GM19025 (cell line): ENCODE data around the gene ERCC2.
"Not testable (repeated sequence)": the region's sequence is repeated elsewhere in the genome, so short reads cannot be mapped to it uniquely, and the experiment has no call there.

Experiments
- ATAC-seq: cut with Tn5 transposase; IDR thresholded peaks from one replicate; pipeline ENCODE4 v1.9.1; 2021; ENCODE audit warnings: mild to moderate bottlenecking, low read depth, moderate library complexity; ENCODE audit not compliant: unreplicated experiment

The ERCC2 gene

GRCh38 chr19:45340232-45340898 lies 30.0 kb downstream of the ERCC2 start, which contains the start of gene KLC3:
TSS of gene KLC3 (plus strand) at chr19:45340750. CDS start at chr19:45345542, 4,792 bp downstream.
- ATAC-seq: no peak

DNA sequence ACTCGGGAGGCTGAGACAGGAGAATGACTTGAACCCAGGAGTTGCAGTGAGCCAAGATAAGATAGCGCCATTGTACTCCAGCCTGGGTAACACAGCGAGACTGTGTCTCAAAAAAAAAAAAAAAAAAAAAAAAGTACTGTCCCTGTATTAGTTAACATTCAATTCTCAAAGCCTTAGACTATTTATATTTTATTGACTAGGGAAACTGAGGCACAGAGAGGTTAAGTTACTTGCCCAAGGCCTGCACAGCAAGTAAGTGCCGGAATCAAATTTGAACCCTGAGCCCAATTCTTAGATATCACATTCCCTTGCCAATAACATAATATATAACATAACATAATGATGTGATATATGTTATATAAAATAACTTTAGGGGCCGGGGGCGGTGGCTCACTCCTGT lies 30.7 kb downstream of the ERCC2 start:
- no peak for ATAC-seq

DNA sequence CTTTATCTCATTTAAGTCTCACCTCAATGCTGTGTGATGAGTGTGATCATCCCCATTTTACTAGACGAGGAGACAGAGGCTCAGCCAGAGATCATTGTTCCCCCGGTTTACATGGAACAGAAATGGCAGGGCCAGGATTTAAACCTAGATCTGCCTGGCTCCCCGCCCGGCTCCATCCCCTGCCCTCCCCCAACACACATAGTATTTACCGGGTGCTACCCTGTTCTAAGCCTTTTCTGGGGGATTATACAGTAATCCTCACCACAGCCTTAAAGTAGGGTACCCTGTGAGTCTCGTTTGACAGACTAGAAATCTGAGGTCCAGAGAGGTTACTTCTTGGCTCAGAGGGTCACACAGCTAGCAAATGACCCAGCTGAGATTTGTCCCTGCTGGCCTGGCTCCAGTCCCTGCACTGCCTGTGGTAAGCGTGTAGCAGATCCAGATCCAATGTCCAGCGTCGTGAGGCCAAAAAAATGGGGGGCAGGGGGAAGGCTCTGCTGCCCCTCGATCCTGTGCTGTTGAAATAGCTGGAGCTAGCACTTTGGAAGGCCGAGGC lies 33.6 kb downstream of the ERCC2 start:
- no peak for ATAC-seq

GRCh38 chr19:45334881-45335280 lies 35.5 kb downstream of the ERCC2 start:
- not testable (repeated sequence) for ATAC-seq

DNA sequence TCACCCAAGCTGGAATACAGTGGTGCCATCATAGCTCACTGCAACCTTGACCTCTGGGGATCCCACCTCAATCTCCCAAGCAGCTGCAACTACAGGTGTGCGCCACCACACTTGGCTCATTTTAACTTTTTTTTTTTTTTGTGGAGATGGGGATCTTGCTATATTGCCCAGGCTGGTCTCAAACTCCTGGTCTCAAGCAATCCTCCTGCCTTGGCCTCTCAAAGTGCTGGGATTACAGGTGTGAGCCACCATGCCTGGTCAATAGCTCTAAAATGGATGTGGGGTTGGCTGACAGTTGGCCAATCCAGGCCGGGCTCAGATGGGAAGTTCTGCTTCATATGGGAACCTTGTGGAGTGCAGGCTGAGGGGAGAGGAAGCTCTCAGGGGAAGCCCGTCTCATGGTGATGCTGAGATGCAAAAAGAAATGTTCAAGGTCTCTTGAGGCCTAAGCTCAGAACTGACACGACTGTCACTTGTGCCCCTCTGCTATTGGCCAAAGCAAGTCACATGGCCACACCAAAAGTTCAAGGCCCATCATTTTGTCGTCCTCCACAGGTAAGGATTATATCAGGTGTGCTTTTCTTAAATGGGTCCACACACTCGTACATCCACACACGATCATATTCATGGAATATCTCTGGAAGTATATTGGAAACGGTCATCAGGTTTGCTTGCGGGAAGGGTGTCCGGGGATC lies 36.6 kb downstream of the ERCC2 start:
- ATAC-seq: no peak

DNA sequence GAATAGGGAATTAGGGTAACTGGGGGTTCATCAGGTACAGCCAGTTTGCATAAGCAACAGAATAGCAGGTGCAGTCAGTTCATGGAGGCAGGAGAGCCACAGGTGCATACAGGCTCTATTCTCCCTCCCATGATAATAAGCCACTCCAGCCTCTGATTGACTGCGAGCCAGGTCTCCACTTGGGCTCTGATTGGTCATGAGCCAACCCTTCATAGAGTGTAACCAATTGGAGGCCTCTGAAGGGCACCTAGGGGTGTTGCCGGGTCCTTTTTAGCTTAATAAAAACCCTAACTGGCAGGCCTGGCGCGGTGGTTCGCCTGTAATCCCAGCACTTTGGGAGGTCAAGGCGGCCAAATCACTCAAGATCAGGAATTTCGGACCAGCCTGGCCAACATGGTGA lies 39.0 kb downstream of the ERCC2 start:
- no peak for ATAC-seq

DNA sequence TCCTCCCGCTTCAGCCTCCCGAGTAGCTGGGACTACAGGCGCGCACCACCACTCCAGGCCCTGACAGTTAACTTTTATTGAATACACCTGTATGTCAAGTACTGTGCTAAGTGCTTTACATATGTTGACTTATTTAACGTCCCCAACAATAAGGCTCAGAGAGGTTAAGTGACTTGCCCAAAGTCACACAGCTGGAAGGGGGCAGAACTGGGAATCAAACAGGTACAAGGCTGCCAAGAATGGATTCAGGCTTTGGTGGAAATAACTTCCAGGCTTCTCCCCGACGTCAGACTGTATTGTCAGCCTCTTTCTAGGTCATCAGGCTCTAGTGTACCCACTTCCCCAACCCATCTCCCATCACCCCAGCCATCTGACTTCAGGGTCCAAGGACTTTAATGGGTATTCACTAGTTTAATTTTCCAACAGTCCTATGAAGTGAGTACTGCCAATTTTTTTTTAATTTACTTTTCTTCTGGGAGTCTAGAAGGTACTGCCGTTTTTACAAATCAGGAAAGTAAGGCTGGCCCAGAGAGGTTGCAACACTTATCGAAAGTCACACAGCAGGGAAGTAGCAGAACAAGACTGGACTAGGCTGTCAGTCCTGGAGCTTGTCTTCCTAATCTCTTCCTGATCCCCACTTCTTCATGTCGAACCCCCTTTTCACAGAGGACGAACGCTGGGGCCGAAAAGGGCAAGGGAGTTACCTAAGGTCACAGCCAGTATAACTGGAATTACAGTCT lies 42.8 kb downstream of the ERCC2 start:
- no peak for ATAC-seq

- no peak for ATAC-seq
Measured at GRCh38 chr19:45324349-45324907, 45.9 kb downstream of the ERCC2 start.

DNA sequence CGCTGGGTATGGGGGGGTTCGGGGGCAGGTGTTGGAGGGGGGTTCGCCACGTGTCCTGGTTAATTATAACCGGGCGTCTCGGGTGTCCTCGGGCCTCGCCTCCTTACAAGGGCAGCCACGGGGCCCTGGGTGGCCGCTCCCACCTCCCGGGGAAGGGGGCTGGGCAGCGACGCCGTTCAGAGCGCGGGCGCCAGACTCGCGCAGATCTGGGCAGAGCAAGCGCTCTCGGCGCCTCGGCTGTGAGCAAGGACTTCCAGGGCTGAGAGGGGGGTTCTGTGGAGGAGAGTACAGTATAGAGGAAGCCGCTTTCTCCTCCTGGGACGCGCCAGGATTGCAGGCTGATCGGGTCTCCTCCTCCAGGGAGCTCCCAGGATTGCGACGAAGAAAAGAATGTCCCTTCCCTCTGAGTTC lies 46.7 kb downstream of the ERCC2 start:
- no peak for ATAC-seq

GRCh38 chr19:45322744-45323281 lies 47.6 kb downstream of the ERCC2 start, which contains the start of gene CKM:
TSS of gene CKM (minus strand) at chr19:45322875. CDS start at chr19:45319713, 3,162 bp downstream.
- no peak for ATAC-seq

- ATAC-seq: no peak
Measured at GRCh38 chr19:45322311-45322710, 48.1 kb downstream of the ERCC2 start.

- no peak for ATAC-seq
Measured at GRCh38 chr19:45321848-45322247, 48.5 kb downstream of the ERCC2 start.

- ATAC-seq: no peak
Measured at GRCh38 chr19:45320997-45321775, 49.2 kb downstream of the ERCC2 start.

DNA sequence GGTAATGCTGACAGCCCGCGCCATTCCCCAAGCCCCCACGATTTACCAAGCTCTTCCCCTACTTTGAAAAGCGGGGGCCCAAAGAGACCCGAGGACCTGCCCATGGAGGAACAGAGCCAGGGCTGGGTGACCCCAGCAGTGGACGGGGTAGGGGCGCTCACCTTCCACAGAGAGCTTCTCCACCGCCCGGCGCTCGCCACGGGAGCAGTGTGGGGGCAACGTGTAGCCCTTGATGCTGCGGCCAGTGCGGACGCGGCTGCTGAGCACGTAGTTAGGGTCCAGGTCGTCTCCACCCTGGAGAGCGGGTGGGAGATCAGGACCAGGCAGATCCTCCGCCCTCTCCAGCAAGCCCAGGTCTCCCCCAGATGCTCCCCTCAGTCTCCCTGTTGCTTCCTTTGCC lies 55.1 kb downstream of the ERCC2 start:
- no peak for ATAC-seq

DNA sequence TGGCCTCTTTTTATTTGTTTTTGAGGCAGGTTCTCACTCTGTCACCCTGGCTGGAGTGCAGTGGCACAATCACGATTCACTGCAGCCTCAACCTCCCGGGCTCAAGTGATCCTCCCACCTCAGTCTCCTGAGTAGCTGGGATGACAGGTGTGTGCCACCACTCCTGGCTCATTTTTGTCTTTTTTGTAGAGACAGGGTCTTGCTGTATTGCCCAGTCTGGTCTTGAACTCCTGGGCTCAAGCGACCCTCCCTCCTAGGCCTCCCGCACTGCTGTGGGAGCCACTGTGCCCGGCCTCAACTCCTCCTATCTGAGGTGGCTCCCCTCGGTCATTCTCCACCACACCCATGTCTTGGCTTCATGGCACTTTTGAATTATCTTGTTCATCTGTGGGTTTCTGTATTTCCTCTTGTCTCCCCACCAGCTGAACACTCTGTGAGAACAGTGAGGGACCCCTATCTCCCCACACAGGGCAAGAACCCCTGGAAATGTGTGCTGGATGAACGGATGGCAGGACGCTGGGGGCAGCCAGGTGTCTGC lies 55.6 kb downstream of the ERCC2 start:
- ATAC-seq: no peak

DNA sequence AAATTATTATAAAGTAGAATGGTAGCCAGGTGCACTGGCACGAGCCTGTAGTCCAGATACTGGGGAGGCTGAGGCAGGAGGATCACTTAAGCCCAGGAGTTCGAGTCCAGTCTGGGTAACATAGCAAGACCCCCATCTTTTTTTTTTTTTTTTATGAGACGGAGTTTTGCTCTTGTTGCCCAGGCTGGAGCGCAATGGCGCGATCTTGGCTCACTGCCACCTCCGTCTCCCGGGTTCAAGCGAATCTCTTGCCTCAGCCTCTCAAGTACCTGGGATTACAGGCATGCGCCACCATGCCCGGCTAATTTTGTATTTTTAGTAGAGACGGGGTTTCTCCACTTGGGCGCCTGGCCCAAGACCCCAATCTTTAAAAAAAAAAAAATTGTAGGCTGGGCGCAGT lies 58.1 kb downstream of the ERCC2 start:
- not testable (repeated sequence) for ATAC-seq

- no peak for ATAC-seq
Measured at GRCh38 chr19:45311621-45312020, 58.8 kb downstream of the ERCC2 start.

- ATAC-seq: not testable (repeated sequence)
Measured at GRCh38 chr19:45309322-45309721, 61.1 kb downstream of the ERCC2 start.

- no peak for ATAC-seq
Measured at GRCh38 chr19:45307361-45307760, 63.0 kb downstream of the ERCC2 start.
